ENCODE measurements around the gene CRBN.

DNA sequence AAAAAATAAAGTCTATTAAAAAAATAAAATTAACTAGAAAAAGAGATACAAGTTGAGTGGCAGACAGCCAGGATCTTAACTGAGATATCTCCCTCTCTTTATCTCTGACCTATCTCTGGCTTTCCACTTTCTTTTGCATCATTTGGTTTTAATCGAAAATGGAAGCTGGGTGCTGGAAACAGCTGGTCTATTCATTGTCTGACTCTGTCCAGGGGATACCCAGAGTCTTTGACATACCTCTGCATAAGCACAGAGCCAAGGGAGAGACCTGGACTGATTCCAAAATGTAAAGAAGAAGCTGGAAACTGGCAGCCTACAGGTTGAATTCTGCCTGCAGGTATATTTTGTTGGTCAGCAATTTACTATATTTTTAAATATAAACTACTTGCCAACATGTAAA is 29.6 kb upstream of the CRBN start:
- TF ChIP-seq EZH2 (conservative IDR thresholded peaks at IDR 0.05; ENCODE audit: low read depth, low read length) (no peak), ZNF816 (CRISPR knock-in tag; IDR thresholded peaks at IDR 0.05; ENCODE audit: borderline replicate concordance) (no peak)
- TF ChIP-seq, protein P1, sequence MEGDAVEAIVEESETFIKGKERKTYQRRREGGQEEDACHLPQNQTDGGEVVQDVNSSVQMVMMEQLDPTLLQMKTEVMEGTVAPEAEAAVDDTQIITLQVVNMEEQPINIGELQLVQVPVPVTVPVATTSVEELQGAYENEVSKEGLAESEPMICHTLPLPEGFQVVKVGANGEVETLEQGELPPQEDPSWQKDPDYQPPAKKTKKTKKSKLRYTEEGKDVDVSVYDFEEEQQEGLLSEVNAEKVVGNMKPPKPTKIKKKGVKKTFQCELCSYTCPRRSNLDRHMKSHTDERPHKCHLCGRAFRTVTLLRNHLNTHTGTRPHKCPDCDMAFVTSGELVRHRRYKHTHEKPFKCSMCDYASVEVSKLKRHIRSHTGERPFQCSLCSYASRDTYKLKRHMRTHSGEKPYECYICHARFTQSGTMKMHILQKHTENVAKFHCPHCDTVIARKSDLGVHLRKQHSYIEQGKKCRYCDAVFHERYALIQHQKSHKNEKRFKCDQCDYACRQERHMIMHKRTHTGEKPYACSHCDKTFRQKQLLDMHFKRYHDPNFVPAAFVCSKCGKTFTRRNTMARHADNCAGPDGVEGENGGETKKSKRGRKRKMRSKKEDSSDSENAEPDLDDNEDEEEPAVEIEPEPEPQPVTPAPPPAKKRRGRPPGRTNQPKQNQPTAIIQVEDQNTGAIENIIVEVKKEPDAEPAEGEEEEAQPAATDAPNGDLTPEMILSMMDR (CRISPR knock-in tag; IDR thresholded peaks at IDR 0.05), result no peak
- TF ChIP-seq, protein P2, sequence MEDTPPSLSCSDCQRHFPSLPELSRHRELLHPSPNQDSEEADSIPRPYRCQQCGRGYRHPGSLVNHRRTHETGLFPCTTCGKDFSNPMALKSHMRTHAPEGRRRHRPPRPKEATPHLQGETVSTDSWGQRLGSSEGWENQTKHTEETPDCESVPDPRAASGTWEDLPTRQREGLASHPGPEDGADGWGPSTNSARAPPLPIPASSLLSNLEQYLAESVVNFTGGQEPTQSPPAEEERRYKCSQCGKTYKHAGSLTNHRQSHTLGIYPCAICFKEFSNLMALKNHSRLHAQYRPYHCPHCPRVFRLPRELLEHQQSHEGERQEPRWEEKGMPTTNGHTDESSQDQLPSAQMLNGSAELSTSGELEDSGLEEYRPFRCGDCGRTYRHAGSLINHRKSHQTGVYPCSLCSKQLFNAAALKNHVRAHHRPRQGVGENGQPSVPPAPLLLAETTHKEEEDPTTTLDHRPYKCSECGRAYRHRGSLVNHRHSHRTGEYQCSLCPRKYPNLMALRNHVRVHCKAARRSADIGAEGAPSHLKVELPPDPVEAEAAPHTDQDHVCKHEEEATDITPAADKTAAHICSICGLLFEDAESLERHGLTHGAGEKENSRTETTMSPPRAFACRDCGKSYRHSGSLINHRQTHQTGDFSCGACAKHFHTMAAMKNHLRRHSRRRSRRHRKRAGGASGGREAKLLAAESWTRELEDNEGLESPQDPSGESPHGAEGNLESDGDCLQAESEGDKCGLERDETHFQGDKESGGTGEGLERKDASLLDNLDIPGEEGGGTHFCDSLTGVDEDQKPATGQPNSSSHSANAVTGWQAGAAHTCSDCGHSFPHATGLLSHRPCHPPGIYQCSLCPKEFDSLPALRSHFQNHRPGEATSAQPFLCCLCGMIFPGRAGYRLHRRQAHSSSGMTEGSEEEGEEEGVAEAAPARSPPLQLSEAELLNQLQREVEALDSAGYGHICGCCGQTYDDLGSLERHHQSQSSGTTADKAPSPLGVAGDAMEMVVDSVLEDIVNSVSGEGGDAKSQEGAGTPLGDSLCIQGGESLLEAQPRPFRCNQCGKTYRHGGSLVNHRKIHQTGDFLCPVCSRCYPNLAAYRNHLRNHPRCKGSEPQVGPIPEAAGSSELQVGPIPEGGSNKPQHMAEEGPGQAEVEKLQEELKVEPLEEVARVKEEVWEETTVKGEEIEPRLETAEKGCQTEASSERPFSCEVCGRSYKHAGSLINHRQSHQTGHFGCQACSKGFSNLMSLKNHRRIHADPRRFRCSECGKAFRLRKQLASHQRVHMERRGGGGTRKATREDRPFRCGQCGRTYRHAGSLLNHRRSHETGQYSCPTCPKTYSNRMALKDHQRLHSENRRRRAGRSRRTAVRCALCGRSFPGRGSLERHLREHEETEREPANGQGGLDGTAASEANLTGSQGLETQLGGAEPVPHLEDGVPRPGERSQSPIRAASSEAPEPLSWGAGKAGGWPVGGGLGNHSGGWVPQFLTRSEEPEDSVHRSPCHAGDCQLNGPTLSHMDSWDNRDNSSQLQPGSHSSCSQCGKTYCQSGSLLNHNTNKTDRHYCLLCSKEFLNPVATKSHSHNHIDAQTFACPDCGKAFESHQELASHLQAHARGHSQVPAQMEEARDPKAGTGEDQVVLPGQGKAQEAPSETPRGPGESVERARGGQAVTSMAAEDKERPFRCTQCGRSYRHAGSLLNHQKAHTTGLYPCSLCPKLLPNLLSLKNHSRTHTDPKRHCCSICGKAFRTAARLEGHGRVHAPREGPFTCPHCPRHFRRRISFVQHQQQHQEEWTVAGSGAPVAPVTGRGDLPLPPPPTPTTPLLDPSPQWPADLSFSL (CRISPR knock-in tag; IDR thresholded peaks at IDR 0.05), result no peak

Measured in HepG2 (cell line).